HG02943 (cell line): ENCODE results near the gene MAML3.

Experiments used
- ATAC-seq: cut with Tn5 transposase; IDR thresholded peaks from one replicate; pipeline ENCODE4 v1.9.1; 2021; ENCODE audit warnings: mild to moderate bottlenecking, low read depth, moderate library complexity; ENCODE audit not compliant: unreplicated experiment

The MAML3 gene

DNA sequence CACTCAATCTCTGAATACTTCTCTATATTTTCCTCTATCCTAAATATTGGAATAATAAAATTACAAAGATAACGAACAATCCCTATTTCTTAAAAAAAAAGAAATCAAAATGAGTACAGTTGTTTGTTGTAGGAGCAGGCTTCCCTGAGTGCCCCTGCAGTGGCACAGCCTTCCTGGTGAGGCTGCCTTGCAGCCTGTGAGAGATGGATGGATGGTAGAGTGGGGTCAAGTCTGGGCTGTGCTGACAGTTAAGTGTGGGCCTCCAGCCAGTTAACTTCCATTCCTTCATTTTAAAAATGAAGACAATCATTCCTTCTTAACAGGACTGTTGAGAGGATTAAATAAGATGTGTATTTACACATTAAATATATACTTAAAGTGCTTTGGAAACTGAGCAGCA is 351.5 kb downstream of the MAML3 start:
- no peak for ATAC-seq

DNA sequence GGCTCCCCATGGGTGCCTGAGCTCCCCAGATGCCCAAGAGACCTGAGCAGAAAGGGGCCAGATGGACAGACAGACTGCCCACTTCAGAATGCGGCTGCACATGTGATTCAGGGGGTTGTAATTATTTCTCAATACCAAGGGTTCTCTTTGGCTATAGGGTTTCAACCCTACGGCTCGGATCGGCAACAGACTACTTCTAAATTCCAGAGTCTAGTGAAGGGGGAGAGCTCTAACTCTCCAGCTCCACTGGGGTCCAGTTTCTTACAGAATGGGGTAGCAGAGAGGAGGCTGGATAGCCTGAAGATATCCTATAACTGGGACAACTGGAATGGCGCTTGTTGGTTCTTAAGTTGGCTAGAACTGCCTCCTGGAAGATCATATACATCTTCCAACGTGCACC is 352.1 kb downstream of the MAML3 start:
- ATAC-seq, result no peak

DNA sequence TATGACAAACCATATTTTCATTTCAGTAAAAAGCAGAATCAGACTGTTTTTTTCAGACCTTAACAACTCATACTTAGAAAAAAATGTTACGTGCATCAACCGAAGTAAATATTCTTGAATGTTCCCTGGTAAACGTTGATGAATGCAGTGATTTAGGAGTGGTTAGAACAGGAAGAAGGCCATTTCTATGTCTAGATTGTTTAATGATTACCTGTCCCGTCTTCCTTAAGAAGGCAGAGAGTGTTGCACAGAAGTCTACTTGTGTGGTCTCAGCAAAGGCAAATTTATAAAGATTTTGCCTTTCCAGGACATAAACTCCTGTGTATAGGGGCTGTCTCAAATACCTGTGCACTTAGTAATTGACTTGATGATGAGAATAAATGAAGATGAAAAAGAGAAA is 353.9 kb downstream of the MAML3 start:
- no peak for ATAC-seq

DNA sequence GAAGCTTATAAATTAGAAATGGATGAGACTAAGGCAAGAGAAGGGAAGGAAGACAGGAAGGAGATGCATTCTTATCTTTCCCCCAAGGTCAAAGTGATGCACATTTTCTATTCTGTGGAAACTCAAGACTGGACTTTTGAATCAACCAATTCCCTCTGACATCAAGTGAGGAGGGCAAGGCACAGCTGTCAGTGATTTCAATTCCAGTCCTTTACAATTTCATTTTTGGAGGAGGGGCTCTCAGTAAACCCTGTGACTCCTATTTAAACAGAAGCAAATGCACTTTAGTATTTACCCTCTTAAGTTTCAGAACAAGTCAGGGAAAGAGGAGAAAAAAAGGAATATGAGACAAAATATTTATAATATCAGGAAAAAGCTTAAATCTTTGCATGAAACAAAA is 354.4 kb downstream of the MAML3 start:
- ATAC-seq, result no peak

DNA sequence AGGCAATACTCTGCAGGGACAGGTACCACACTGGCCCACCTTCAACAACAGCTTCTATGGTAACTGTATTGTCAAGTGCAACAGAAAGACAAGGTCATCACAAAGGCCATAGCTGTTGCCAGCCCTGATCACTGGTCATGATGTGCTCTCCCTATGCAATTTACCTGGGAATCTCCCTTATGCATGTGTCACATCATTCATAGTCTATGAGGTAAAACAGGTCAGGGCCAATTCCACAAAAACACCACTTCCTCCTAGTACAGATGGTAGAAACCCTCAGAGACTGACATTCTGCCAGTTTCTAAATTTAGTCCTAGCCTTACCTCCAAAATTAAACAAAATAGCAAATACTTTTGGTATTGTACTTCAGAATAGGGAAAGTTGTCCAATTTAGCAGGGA is 355.5 kb downstream of the MAML3 start:
- no peak for ATAC-seq

DNA sequence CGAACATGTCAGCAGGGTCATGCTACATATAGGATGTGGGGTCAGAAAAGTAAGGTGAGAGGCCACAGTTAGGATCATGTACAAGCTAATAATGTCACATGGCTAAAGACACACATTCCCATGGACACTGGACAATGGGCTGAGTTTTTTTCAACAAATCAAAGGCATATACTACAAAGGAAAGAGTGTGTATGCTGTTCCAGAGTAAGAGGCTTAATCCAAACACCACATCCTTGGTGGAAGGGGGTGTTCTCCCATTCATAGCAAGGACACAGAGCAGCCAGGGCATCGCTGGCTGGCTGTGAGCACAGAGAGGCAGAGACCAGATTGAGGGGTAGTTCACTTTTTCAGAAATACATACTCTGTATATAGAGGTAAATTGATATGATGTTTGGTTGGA is 356.7 kb downstream of the MAML3 start:
- ATAC-seq, result no peak

DNA sequence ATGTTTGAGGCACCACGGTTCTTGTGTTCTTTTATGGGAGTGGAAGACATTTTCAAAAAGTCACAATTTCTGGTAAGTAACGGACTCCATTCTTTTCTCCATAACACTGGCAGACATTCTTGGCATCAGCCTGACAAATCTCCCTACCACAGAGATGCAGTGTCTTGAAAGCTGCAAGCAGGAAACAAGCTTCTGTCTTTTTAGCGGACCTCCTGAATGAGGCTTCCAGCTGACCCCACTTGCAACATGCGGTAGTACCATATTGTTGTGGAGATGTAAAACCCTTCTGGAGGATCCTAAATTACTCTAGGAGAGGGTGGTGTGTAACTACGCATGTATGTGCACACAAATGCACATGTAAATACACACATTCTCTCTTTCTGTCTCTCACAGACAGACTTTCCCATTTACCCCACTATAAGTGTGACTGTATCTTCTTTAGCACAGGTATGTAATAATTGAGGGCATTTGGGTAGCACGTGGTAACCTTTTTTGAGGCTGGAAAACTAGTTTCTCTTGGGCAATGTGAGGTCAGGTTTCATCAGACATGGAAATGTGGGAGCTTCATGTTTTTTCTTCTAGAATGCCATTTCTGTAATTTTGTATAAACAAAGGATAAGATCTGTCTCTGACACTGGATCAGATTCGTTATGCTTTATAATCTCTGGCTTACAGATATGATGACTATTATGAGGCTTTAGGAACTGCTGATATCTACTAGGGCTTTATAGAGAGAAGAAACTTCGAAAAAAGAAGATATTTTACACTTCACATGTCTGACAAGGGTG is 358.3 kb downstream of the MAML3 start:
- ATAC-seq, result no peak

DNA sequence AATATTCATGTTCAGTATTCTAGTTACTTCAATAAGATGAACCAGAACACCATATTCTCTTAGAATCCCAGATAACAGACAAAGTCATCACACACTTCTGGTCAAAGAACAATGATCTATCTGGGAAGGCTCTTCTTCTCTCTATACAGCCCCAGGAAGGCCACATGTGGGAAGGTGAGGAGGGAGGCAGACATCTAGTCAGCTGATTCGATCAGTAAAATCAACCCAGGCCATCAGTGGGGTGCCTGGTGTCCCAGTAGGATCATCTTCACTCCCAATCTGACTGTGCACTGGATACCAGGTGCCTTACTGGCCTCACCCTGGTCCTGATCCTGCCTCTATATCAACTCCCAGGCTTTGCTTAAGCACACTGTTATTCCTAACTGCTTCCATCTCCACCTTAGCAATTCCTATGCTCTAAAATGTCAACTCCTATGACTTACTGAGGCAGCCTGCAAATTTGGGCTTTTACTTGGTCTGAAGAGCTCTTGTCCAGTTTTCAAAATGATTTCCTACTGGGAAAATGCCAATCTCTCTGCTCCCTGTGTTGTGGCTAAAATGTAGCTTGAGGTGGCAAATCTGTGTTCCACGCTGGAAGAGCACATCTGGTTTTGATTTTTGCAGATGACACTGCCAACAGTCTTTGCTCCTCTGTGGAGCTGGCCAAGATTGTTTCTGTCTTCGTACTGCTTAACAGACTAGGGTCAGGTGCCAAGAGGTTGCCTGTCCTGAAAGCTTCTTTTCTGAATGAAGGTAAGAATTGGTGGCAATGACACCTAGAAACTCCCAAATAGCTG is 359.6 kb downstream of the MAML3 start:
- ATAC-seq, result no peak

DNA sequence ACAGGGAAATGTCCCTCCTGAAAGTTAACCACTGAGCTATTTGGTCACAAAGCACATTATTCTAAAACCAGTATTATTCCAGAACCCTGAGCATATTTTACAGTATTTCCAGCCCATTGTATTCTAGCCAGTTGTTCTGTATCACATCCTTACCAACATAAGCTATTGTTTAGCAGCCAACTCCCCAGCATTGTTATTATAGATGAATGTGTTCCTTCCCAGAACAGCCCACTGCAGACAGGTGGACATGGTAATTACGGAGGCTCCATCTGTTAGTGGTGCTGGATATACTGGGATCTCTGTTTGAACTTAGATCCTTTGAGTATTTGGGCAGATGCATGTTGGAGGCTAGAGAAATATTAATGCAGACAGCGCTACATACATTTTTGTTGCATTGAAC is 362.3 kb downstream of the MAML3 start:
- no peak for ATAC-seq

DNA sequence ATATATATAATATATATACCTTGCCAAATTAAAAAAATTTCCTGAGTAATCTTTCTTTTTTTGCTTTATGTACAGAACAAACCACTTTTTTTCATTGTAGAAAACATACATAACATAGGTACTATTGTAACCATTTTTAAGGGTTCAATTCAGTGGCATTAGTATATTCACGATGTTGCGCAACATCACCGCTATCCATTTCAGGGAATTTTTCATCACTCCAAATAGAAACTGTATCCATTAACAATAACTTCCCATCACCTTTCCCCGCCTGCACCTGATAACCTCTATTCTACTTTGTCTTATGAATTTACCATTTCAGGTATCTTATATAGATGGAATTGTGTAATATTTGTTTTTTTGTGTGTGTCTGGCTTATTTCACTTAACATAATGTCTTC is 363.7 kb downstream of the MAML3 start:
- ATAC-seq, result no peak

DNA sequence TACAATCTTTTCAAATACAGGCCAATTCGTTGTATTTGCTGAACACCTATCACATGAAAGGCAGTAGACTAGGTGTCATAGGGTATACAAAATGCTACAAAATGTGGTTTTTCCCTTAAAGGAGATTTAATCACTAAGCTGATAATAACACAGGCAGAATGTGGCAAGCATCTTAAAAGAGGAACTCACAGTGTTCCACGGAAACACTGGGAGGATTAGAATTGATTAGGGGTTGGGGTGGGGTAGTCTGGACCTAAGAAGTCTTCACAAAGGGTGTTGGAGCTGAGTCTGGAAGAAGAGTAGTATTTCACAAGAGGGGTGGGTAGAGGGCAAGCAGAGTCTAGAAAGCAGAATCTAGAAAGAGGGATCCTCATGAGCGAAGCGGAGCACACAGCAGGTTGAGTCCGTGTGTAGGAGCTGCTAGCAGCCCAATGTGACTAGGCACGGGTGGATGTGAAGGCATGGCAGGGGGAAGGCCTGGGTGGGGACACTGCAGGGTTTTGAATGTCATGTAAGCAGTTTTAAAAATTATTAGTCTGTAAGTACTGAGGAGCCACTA is 364.8 kb downstream of the MAML3 start:
- no peak for ATAC-seq

DNA sequence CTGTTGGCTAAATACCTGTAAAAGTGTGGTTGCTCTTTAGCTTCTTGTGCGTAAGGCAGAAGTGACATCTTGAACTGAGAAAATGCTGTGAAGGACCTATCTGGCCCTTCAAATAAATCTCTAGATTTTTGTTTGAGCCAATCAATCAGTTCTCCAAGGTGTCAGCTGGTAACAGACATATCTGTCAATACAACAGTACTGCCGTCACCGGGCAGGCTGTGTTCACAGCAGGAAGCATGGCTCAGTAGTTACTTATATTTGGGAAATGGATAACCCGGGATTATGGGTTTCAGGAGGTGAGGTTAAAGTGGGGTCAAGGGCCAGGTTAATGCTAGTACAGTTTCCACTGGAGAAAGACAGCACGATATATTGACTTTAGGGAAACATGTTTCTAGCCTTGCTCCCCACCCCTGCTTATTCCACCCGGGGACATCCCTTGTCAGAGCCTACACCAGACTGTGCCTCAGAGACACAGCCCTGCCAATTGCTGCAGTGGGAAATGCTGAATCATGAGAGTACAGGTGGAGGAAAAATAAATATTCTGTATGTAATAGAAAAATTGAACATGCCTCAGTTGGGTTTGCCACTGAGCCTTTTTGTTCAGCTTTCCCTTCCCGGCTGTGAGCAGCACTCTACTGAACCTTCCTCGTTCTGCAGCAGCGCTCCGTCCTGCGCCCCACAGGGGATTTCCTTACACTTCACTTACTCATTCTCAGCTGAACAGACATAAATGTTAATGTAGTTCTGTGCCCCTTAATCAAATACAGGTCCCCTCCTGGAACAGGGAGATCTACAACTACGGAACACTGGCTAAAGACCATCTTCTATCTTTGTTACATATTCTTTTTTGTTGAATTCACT is 367.3 kb downstream of the MAML3 start:
- ATAC-seq, result no peak

DNA sequence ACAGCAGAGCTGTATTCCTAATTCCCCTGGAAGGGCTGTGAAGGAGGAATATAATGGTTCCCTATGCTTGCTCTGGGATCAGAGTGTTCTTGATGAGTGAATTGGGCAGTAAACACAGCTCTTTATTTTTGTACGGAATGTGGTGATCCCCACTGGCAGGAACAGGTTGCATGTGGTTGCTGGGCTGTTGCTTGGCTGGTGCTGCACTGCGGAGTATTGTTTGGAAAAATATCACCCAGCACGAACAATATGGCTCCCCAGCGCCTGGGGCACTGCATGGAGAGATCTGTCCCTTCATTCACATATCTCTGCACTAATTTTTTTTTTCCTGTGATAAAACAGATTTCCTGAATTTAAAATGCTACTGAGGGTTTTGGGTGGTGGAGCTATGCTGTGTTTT is 368.6 kb downstream of the MAML3 start:
- no peak for ATAC-seq

DNA sequence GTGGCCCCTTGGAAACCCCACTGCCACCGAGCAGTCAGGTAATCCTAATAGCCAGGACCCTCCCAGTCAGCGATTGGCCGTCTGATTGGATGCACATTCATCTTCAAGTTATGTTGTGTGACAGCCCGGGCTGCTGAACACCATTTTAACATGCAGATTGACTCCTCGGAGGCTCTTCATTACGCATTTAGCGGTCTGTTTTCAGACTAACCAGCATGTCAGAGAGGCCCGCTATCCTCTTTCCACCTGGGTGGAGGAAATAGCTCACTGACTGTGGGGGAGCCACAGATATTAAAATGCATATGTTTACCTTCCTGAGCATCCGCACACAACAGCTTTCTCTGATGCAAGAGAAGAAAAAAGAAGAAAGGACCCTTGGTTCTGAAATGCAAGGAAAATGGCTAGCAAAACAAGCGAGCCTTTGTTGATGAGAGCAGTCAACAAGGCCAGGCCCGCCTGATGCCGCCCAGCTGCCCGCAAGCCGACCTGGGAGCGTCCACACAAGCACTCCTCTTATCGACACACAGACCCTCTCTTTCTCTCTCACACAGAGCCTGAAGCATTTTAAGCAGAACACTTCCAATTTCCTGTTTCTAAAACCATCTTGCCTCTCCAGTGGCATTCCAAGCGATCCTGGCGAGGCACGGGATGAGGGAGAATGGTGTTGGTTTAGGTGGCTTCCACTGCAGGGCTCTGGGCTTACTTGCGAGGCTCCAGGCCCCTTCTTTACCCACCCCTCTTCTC is 370.1 kb downstream of the MAML3 start:
- no peak for ATAC-seq

DNA sequence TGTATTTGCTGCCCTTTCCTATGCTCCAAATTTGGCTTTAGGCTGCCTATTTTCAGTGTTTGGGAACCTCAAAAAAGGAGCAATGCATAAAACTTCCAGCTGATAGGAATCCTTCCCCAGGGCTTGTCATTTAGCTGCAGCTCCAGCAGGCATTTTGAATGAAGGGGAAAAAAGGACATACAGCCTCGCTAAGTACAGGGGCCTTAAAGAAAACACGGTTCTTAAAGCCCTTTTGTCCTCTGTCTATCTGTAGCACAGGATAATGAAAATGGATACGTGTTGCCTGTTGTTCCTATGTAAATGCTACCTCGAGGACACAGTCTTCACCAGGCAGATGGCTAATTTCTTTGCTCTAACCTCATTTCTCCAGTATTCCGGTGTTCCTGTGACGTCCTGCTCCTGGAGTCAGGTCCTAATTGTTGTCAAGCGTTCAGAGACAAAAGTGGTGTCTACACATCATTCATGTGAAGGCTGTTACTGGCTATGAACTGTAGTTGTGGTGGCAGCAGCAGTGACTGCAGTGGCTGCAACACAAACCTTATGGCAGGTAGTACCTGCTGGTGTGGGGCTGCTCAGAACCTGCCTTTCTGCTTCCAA is 371.0 kb downstream of the MAML3 start:
- no peak for ATAC-seq

DNA sequence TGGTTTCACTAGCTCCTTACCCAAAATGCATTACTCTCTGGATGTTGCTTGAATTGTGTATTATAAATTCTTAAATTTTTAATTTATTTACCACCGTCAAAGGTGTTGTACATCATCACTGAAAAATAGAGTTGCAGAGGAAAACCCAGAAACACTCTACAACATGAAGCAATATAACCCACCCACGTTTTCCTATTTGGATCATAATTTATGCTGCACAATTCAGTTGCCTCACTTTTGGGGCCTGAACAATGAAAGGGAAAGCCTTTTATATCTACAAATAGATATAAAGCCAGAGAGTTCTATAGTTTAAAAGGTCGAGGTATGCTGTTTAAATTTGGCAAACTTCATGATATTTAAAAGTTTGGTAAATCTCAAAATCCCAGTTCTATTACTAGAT is 372.9 kb downstream of the MAML3 start:
- no peak for ATAC-seq

DNA sequence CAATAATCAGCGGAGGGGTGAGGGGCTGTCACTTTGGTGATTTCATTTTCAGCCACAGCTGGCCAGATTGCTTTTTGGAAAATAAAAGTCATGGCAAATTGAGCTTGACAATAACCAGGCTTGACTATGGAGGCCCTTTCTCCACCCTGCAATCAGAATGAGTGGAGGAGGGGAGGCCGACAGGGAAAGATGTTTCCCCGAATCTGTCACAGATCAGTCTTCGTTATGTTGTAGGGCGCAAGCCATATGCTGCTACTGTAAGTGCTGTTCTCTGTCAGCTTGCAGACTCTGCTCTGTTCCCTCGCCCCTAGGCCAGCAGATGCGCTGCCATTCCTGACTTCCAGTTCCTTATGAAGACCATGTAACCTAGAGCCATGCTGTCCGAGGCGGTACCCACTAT is 374.3 kb downstream of the MAML3 start:
- ATAC-seq, result no peak

DNA sequence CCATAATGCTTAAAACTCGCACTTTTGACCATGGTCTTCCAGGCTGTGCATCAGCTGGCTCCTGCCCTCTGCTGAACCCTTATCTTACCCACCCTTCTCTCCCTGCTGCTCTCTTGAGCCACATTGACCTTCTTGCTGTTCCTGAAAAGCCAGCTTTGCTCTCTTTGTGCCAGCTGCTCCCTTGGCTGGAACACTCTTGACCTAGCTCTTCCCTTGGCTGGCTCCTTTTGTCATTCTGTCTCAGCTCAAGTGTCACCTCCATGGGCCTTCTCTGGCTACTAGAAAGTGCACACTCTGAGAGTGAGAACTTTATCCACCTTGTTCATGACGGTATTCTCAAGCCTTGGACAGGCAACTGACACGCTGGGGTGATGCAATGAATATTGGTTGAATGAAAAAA is 376.2 kb downstream of the MAML3 start:
- no peak for ATAC-seq

DNA sequence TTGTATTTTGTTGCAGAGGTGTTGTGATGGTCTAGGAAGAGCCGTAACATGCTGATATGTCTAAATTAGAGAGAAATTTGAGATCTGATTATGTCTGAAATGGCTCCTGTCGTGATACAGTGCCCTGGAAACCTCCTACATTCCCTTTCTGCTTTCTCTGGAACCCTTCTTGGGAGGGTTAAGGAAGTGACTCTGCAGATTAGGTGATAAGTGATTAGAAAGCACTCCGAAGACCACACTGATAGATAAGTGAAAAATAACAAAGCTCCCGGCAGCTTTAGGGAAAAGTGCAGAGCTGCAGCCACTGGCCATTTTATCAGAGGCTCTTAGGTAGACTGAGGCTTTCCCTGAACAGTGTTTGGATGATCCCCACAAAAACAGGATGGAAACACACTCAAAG is 377.7 kb downstream of the MAML3 start:
- no peak for ATAC-seq
